HepG2 (cell line): Measurements from ENCODE around the gene PABPC1L2A. TPM values are rescaled to one million over a fixed set of nuclear protein-coding genes. Genes with fewer than 3 reads are reported as not detected.
"Not testable (repeated sequence)": the region's sequence is repeated elsewhere in the genome, so short reads cannot be mapped to it uniquely, and the experiment has no call there.

Source experiments
- ATAC-seq: fragments of 200-7000 bp; cut with Tn5 transposase; 3 replicates; pipeline ENCODE4 v1.9.1; 2020; ENCODE audit warnings: mild to moderate bottlenecking, moderate library complexity
- Bru-seq: library from RNA; stranded (reverse); fragments of 400-500 nt; gene quantifications from one replicate; lab custom pipeline; 2021; lab: Mats Ljungman, UMichigan
- BruChase-seq, 2 experiments: library from RNA; stranded (reverse); fragments of 400-500 nt; gene quantifications; one replicate each; lab custom pipeline; 2021; lab: Mats Ljungman, UMichigan
- BruUV-seq: library from RNA; stranded (reverse); fragments of 400-500 nt; replicated peaks from 2 replicates; lab custom pipeline; 2021; lab: Mats Ljungman, UMichigan
- CTCF ChIA-PET: fragments of 300-600 bp; formaldehyde crosslinking; extraction: SDS; loops from one replicate; lab custom pipeline; 2021; ENCODE audit warnings: low total read pairs, inconsistent platforms, low intra/inter-chr PET ratio; lab: Yijun Ruan, JAX
- POLR2A ChIA-PET: fragments of 350-600 bp; sonication (Branson Sonifier 250); formaldehyde crosslinking; loops from one replicate; lab custom pipeline; 2020; ENCODE audit warnings: antibody characterized with exemption, inconsistent platforms; lab: Yijun Ruan, JAX
- DNase-seq: peaks from one replicate; pipeline ENCODE4 v3.0.0-alpha.2; 2015; ENCODE audit warnings: low spot score
- FAIRE-seq: peaks from 3 replicates; lab custom pipeline; 2011; peaks lifted over from hg19 to GRCh38; lab: Jason Lieb, UNC
- H2AFZ ChIP-seq: one replicate; pipeline ENCODE4 v1.6.1; 2011; ENCODE audit warnings: low read length, inconsistent platforms
- H3K27ac ChIP-seq: fragments of 300-600 bp; 3 replicates; pipeline ENCODE4 v1.8.0; 2011; ENCODE audit warnings: mixed run types, mild to moderate bottlenecking, mixed read lengths, low read length, inconsistent platforms; ENCODE audit not compliant: insufficient read depth; ENCODE audit errors: extremely low read length
- H3K27me3 ChIP-seq, 2 experiments: fragments of 200-600 bp in 1 of 2; 2 replicates in 1 of 2; 3 replicates in 1 of 2; pipeline versions ENCODE4 v1.6.0 to v1.8.0; 2011; ENCODE audit warnings: low read length in 2 of 2, mild to moderate bottlenecking in 2 of 2, moderate library complexity in 2 of 2, inconsistent platforms in 1 of 2; ENCODE audit not compliant: insufficient read depth in 2 of 2, control insufficient read depth in 1 of 2
- H3K36me3 ChIP-seq, 2 experiments: fragments of 200-600 bp in 1 of 2; replicated peaks in 1 of 2; 2 replicates in 1 of 2; 3 replicates in 1 of 2; pipeline versions ENCODE4 v1.5.1 to v1.8.0; 2011; ENCODE audit warnings: low read length in 2 of 2, inconsistent platforms in 1 of 2; ENCODE audit not compliant: insufficient read depth in 2 of 2, control insufficient read depth in 1 of 2
- H3K4me1 ChIP-seq: 2 replicates; pipeline ENCODE4 v1.5.1; 2012; ENCODE audit warnings: low read length, inconsistent platforms; ENCODE audit not compliant: insufficient read depth
- H3K4me2 ChIP-seq: 2 replicates; pipeline ENCODE4 v1.6.0; 2011; ENCODE audit warnings: low read depth, low read length, inconsistent platforms
- H3K4me3 ChIP-seq, 3 experiments: fragments of 200-600 bp in 1 of 3; sonication (generic), shearing (Covaris generic) in 1 of 3; replicated peaks in 1 of 3; 2 replicates each; pipeline ENCODE4 v1.5.1; 2011 to 2016; ENCODE audit warnings: low read length in 3 of 3, inconsistent platforms in 2 of 3, low read depth in 2 of 3, mild to moderate bottlenecking in 2 of 3, control low read depth in 1 of 3, mixed read lengths in 1 of 3; ENCODE audit not compliant: insufficient read depth in 1 of 3
- H3K79me2 ChIP-seq: one replicate; pipeline ENCODE4 v1.6.1; 2011; ENCODE audit warnings: low read length, inconsistent platforms; ENCODE audit not compliant: insufficient read depth
- H3K9ac ChIP-seq: 2 replicates; pipeline ENCODE4 v1.6.0; 2011; ENCODE audit warnings: mild to moderate bottlenecking, low read depth, low read length, inconsistent platforms; ENCODE audit not compliant: insufficient read depth
- H3K9me3 ChIP-seq: 2 replicates; pipeline ENCODE4 v1.5.1; 2012; ENCODE audit warnings: mild to moderate bottlenecking, low read length
- H4K20me1 ChIP-seq: 2 replicates; pipeline ENCODE4 v1.6.0; 2011; ENCODE audit warnings: inconsistent platforms, mild to moderate bottlenecking, low read length, moderate library complexity; ENCODE audit not compliant: insufficient read depth
- GATA4 ChIP-seq: sonication (generic); IDR thresholded peaks from 2 replicates; pipeline ENCODE4 v1.6.1; 2016; ENCODE audit warnings: antibody characterized with exemption, low read depth, borderline replicate concordance
- JARID2 ChIP-seq: sonication (generic); formaldehyde crosslinking; IDR thresholded peaks from 2 replicates; pipeline ENCODE4 v1.8.1; 2023; ENCODE audit warnings: missing genetic modification reagents, inconsistent platforms; ENCODE audit not compliant: insufficient replicate concordance
- KMT2A ChIP-seq: sonication (generic); formaldehyde crosslinking; IDR thresholded peaks from 2 replicates; pipeline ENCODE4 v1.4.0; 2020; ENCODE audit warnings: missing genetic modification reagents
- MBD4 ChIP-seq: IDR thresholded peaks from 2 replicates; pipeline ENCODE4 v1.6.1; 2012; ENCODE audit warnings: low read length, inconsistent platforms, borderline replicate concordance
- NCOA5 ChIP-seq: sonication (generic); formaldehyde crosslinking; IDR thresholded peaks from 2 replicates; pipeline ENCODE4 v1.4.0; 2020; ENCODE audit warnings: missing genetic modification reagents
- PHF8 ChIP-seq: sonication (generic); formaldehyde crosslinking; IDR thresholded peaks from 2 replicates; pipeline ENCODE4 v1.5.0; 2020; ENCODE audit warnings: missing genetic modification reagents
- TAF1 ChIP-seq: sonication (generic); formaldehyde crosslinking; IDR thresholded peaks from 2 replicates; pipeline ENCODE4 v1.4.0; 2020; ENCODE audit warnings: missing genetic modification reagents
- ZFP91 ChIP-seq: sonication (generic); formaldehyde crosslinking; IDR thresholded peaks from 2 replicates; pipeline ENCODE4 v1.9.0; 2022; ENCODE audit warnings: missing genetic modification reagents, mild to moderate bottlenecking, borderline replicate concordance
- ZNF143 ChIP-seq: sonication (generic); formaldehyde crosslinking; IDR thresholded peaks from 2 replicates; pipeline ENCODE4 v1.4.0; 2020; ENCODE audit warnings: missing genetic modification reagents
- ZNF720 ChIP-seq: sonication (generic); formaldehyde crosslinking; IDR thresholded peaks from 2 replicates; pipeline ENCODE4 v1.4.0; 2020; ENCODE audit warnings: missing genetic modification reagents
- WGBS: methylation state at CpG from one replicate; pipeline ENCODE4 v1.1.6; 2017; ENCODE audit warnings: low lambda C conversion rate; 5-methylcytosine and 5-hydroxymethylcytosine counted together
- in situ Hi-C: cut with HindIII; loops from 2 replicates; pipeline ENCODE4 v1.10.0; 2017; ENCODE audit warnings: low pct_unique_long_range_greater_than_20kb; ENCODE audit not compliant: extremely low pct_ligation_motif_present
- intact Hi-C: fragments of 100-400 bp; cut with micrococcal nuclease; formaldehyde crosslinking; loops from one replicate; pipeline ENCODE4 v1.10.0; 2022; ENCODE audit not compliant: unreplicated experiment
- long read RNA-seq, 2 experiments: library from RNA in 1 of 2; library from polyadenylated mRNA in 1 of 2; stranded (forward) in 1 of 2; unstranded in 1 of 2; transcript quantifications; one replicate each; pipeline ENCODE4 v2.0.0, GENCODE V29; 2019 to 2022
- polyA minus RNA-seq, 3 experiments: library from RNA; depleted of rRNA, polyadenylated mRNA; stranded (reverse); fragments of >200 nt; gene quantifications; 2 replicates each; pipeline ENCODE4 v1.2.3, GENCODE V29; 2011; ENCODE audit warnings: low replicate concordance in 1 of 3
- polyA plus RNA-seq, 8 experiments: library from polyadenylated mRNA; depleted of rRNA in 3 of 8; stranded (reverse) in 7 of 8; unstranded in 1 of 8; fragments of >200 nt; fragmentation: Illumina TruSeq in 4 of 8; extraction: Trizol in 4 of 8; gene quantifications; 2 replicates each; pipeline versions ENCODE4 v1.2.1 to v1.2.3, GENCODE V29; 2011 to 2016; ENCODE audit warnings: low read depth in 4 of 8, missing spikeins in 1 of 8, mixed read lengths in 1 of 8; ENCODE audit not compliant: insufficient read depth in 1 of 8
- total RNA-seq, 5 experiments: library from RNA; depleted of rRNA; stranded (reverse); fragments of >200 nt; fragmentation: Illumina TruSeq; extraction: Trizol; gene quantifications; 2 replicates each; pipeline ENCODE4 v1.2.3, GENCODE V29; 2016; ENCODE audit warnings: low read depth in 1 of 5
- TF ChIP-seq, protein P1 (sequence below): sonication (generic); formaldehyde crosslinking; IDR thresholded peaks from 2 replicates; pipeline ENCODE4 v1.8.1; 2023; ENCODE audit warnings: mild to moderate bottlenecking, inconsistent platforms, moderate library complexity, missing genetic modification reagents, borderline replicate concordance

Gene PABPC1L2A
- total RNA-seq (2016; rRNA removed; fragmentation: Illumina TruSeq; extraction: Trizol) (not detected in 2 replicates), polyA plus RNA-seq (2011; rRNA removed) (not detected in 2 replicates), polyA minus RNA-seq (2011; rRNA and poly(A)+ RNA removed; ENCODE audit: low replicate concordance) (not detected in 2 replicates), Bru-seq, nascent RNA (not detected), BruChase-seq, experiment 1, labeled RNA remaining after a 6-hour chase (not detected), BruChase-seq, experiment 2, labeled RNA remaining after a 2-hour chase (not detected)
- not detected in 2 replicates for total RNA-seq (2016; cell fraction: cytosol; rRNA removed; fragmentation: Illumina TruSeq; extraction: Trizol; ENCODE audit: low read depth)
- not detected in 2 replicates for total RNA-seq (2016; cell fraction: insoluble cytoplasmic fraction; rRNA removed; fragmentation: Illumina TruSeq; extraction: Trizol)
- total RNA-seq (2016; cell fraction: membrane; rRNA removed; fragmentation: Illumina TruSeq; extraction: Trizol) = not detected in 2 replicates
- not detected in 2 replicates for total RNA-seq (2016; cell fraction: nucleus; rRNA removed; fragmentation: Illumina TruSeq; extraction: Trizol)
- not detected in 2 replicates for polyA plus RNA-seq (2011; cell fraction: cytosol; rRNA removed)
- not detected in 2 replicates for polyA plus RNA-seq (2011; cell fraction: nucleus; rRNA removed)
- not detected in 2 replicates for polyA plus RNA-seq (2012)
- polyA plus RNA-seq (2016; cell fraction: cytosol; fragmentation: Illumina TruSeq; extraction: Trizol; ENCODE audit: low read depth) = not detected in 2 replicates
- polyA plus RNA-seq (2016; cell fraction: insoluble cytoplasmic fraction; fragmentation: Illumina TruSeq; extraction: Trizol; ENCODE audit: low read depth) = not detected in 2 replicates
- not detected in 2 replicates for polyA plus RNA-seq (2016; cell fraction: membrane; fragmentation: Illumina TruSeq; extraction: Trizol; ENCODE audit: low read depth)
- not detected in 2 replicates for polyA plus RNA-seq (2016; cell fraction: nucleus; fragmentation: Illumina TruSeq; extraction: Trizol; ENCODE audit: insufficient read depth, low read depth)
- not detected in 2 replicates for polyA minus RNA-seq (2011; cell fraction: cytosol; rRNA and poly(A)+ RNA removed)
- polyA minus RNA-seq (2011; cell fraction: nucleus; rRNA and poly(A)+ RNA removed) = not detected in 2 replicates
- long read RNA-seq, experiment 1 = 0 reads
- long read RNA-seq, experiment 2 = 0 reads

DNA sequence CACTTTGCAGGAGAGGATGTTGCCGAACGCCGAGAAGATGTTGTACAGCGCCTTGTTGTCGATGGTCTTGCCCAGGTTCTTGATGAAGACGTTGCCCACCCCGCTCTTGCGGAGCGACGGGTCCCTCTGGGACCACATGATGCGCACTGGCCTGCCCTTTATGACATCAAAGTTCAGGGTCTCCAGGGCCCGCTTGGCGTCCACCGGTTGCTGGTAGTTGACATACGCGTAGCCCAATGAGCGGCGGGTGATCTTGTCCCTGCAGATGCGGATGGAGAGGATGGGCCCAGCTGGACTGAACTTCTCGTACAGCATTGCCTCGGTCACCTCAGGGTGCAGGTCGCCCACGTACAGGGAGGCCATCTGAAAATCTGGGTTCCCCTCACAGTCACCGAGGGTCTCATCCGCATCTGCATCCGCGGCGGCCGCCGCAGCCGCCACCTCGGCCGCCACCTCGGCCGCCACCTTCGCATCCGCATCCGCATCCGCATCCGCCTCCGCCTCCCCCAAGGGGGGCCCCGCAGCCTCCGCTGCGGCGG is at the start of gene PABPC1L2A:
PABPC1L2A (minus strand) TSS at position 489 of the 539 bp plus-strand sequence; CDS start at position 363, 126 bp downstream.
- DNase-seq, H3K36me3 ChIP-seq, ATAC-seq, H4K20me1 ChIP-seq, H3K4me3 ChIP-seq, POLR2A ChIA-PET, H3K79me2 ChIP-seq, BruUV-seq, intact Hi-C loops, H3K4me2 ChIP-seq, CTCF ChIA-PET, H3K27ac ChIP-seq, H3K9me3 ChIP-seq, H3K4me1 ChIP-seq, H3K9ac ChIP-seq, H2AFZ ChIP-seq, FAIRE-seq, in situ Hi-C loops, H3K27me3 ChIP-seq: not testable (repeated sequence)
- 95% methylated on average over 15 of the region's 45 CpGs for WGBS

DNA sequence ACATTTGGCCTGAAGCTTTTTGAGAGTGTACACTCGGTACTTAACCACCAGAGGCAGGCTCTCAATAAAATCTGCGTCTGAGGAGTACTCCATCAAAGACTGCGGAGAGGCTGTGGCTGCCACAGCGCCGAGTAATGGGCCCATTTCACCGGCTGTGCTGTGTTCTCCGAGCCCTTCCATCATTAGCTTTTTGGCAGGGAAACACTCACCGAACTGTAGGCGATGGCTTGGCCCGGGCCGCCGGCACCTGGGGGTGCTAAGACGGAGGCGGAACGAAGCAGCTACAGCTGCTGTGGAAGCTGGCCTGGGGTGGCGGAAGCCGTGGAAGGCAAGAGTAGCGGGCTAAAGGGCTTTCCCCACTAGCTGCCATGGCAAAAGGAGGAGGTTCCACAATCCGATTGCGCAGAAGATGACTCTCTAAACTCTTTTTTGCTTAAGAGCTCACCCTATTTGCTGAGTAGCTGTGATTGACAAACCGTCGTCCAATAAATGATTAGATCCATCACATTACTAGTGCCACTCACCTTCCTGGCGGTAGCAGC is 48.5 kb upstream of the PABPC1L2A start:
- Histone ChIP-seq H3K36me3 (no peaks in the 10 kb centered on the region), H3K27me3 (no peaks in the 10 kb centered on the region), H3K4me2 (no peak overlapping the region), H3K79me2 (no peaks in the 10 kb centered on the region), H3K9me3 (no peaks in the 10 kb centered on the region), H3K4me3 (no peak overlapping the region), H2AFZ (no peak overlapping the region), H3K27ac (no peak overlapping the region), H4K20me1 (no peaks in the 10 kb centered on the region), H3K9ac (no peak overlapping the region), H3K4me1 (no peaks in the 10 kb centered on the region)
- ATAC-seq (no peak), DNase-seq (no peak), FAIRE-seq (no peak)
- BruUV-seq = no TSS peak
- CTCF ChIA-PET = no interaction called here
- in situ Hi-C loops (no loop called here), intact Hi-C loops (no loop called here)
- POLR2A ChIA-PET = no interaction called here
- 75% methylated on average over 13 of the region's 23 CpGs for WGBS
- no peak for TF ChIP-seq ZNF143
- TF ChIP-seq TAF1 (CRISPR knock-in tag) = no peak
- TF ChIP-seq, protein P1, sequence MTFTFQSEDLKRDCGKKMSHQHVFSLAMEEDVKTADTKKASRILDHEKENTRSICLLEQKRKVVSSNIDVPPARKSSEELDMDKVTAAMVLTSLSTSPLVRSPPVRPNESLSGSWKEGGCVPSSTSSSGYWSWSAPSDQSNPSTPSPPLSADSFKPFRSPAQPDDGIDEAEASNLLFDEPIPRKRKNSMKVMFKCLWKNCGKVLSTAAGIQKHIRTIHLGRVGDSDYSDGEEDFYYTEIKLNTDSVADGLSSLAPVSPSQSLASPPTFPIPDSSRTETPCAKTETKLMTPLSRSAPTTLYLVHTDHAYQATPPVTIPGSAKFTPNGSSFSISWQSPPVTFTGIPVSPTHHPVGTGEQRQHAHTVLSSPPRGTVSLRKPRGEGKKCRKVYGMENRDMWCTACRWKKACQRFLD (CRISPR knock-in tag) = no peak
- TF ChIP-seq ZFP91 (CRISPR knock-in tag) = no peak
- no peak for TF ChIP-seq JARID2
- TF ChIP-seq KMT2A (CRISPR knock-in tag) = no peak
- no peak for TF ChIP-seq NCOA5
- no peak for TF ChIP-seq ZNF720 (CRISPR knock-in tag)
- TF ChIP-seq GATA4 = no peak
- no peak for TF ChIP-seq PHF8 (CRISPR knock-in tag)
- no peak for TF ChIP-seq MBD4
